Common myeloid progenitor, CD34-positive (primary cell): Measurements from ENCODE around the gene OTOP2.
A peak's percentile ranks its signal among the peaks of the same experiment; 100 is the strongest.
"Not testable (repeated sequence)": the region's sequence is repeated elsewhere in the genome, so short reads cannot be mapped to it uniquely, and the experiment has no call there.

Source experiments
- CTCF ChIA-PET: fragments of 350-600 bp; sonication (Branson Sonifier 250); formaldehyde crosslinking; loops from one replicate; lab custom pipeline; 2021; ENCODE audit warnings: antibody characterized with exemption; lab: Charles Lee
- POLR2A ChIA-PET: fragments of 350-600 bp; sonication (Branson Sonifier 250); formaldehyde crosslinking; loops from one replicate; lab custom pipeline; 2021; ENCODE audit warnings: antibody characterized with exemption; lab: Charles Lee
- DNase-seq, 3 donors: peaks; one replicate each; pipeline versions ENCODE4 v3.0.0 to v3.0.0-alpha.2; 2013
- H3K27ac ChIP-seq, 2 experiments: 1 replicate in 1 of 2; 2 replicates in 1 of 2; pipeline ENCODE4 v1.7.0; 2013; ENCODE audit warnings: inconsistent platforms in 2 of 2, low read length in 2 of 2, mild to moderate bottlenecking in 2 of 2, low read depth in 1 of 2, moderate library complexity in 1 of 2; ENCODE audit not compliant: severe bottlenecking in 2 of 2, insufficient read depth in 1 of 2, poor library complexity in 1 of 2
- H3K27me3 ChIP-seq, 5 experiments: replicated peaks in 2 of 5; 1 replicate in 3 of 5; 2 replicates in 2 of 5; pipeline versions ENCODE4 v1.6.1 to v1.7.0; 2013; ENCODE audit warnings: low read length in 4 of 5, mild to moderate bottlenecking in 2 of 5, moderate library complexity in 2 of 5, inconsistent platforms in 1 of 5; ENCODE audit not compliant: insufficient read depth in 5 of 5, control insufficient read depth in 4 of 5
- H3K36me3 ChIP-seq, 4 experiments: 1 replicate in 2 of 4; 2 replicates in 2 of 4; pipeline versions ENCODE4 v1.6.1 to v1.7.0; 2013; ENCODE audit warnings: low read length in 3 of 4, control low read depth in 1 of 4, mild to moderate bottlenecking in 1 of 4; ENCODE audit not compliant: control insufficient read depth in 4 of 4, insufficient read depth in 4 of 4
- H3K4me1 ChIP-seq, 4 experiments: 1 replicate in 3 of 4; 2 replicates in 1 of 4; pipeline versions ENCODE4 v1.6.1 to v1.7.1; 2013; ENCODE audit warnings: low read length in 3 of 4, mild to moderate bottlenecking in 3 of 4, control low read depth in 1 of 4, inconsistent platforms in 1 of 4, moderate library complexity in 1 of 4; ENCODE audit not compliant: control insufficient read depth in 4 of 4, insufficient read depth in 4 of 4; ENCODE audit errors: control extremely low read depth in 1 of 4
- H3K4me3 ChIP-seq, 7 experiments: 1 replicate in 4 of 7; 2 replicates in 3 of 7; pipeline versions ENCODE4 v1.5.1 to v1.7.0; 2013; ENCODE audit warnings: mild to moderate bottlenecking in 7 of 7, low read length in 6 of 7, moderate library complexity in 6 of 7, inconsistent platforms in 2 of 7, low read depth in 2 of 7, control low read depth in 1 of 7; ENCODE audit not compliant: insufficient read depth in 4 of 7, control insufficient read depth in 1 of 7; ENCODE audit errors: extremely low read depth in 1 of 7
- H3K9me3 ChIP-seq, 5 experiments: 1 replicate in 4 of 5; 2 replicates in 1 of 5; pipeline versions ENCODE4 v1.6.1 to v1.7.1; 2013; ENCODE audit warnings: low read length in 4 of 5, mild to moderate bottlenecking in 2 of 5, inconsistent platforms in 1 of 5, low read depth in 1 of 5, moderate library complexity in 1 of 5; ENCODE audit not compliant: control insufficient read depth in 4 of 5, insufficient read depth in 2 of 5; ENCODE audit errors: control extremely low read depth in 1 of 5
- WGBS: methylation state at CpG from one replicate; pipeline ENCODE4 v1.1.5; 2013; ENCODE audit not compliant: insufficient coverage; 5-methylcytosine and 5-hydroxymethylcytosine counted together

Gene OTOP2

DNA sequence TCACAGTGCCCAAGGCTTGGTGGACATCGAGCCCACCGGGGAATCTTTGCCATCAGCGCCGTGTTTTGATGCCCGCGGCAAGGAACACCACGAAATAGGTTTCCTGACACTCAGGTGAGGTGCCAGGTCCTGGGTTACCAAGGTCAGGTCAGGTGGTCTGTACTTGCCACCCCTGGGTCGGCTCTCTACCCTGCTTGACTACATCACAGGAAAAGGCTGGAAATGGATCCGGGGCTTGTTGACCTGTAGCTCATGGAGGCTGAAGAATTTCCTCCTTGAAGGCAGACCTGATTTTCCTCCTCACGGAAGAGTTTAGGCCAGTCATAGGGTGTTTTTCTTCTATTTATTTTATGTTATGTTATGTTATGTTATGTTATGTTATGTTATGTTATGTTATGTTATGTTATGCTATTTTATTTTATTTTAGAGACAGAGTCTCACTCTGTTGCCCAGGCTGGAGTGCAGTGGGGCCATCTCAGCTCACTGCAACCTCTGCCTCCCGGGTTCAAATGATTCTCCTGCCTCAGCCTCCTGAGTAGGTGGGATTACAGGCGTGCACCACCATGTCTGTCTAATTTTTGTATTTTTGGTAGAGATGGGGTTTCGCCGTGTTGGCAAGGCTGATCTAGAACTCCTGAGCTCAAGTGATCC lies 58.7 kb downstream of the OTOP2 start:
- DNase-seq, H3K36me3 ChIP-seq, H3K9me3 ChIP-seq: not testable (repeated sequence)
- Histone ChIP-seq H3K27ac (peak overlapping the region in 1 of 2 experiments; percentile 57), H3K4me1 (peaks cover 3 to 25% (median 23%) of the 10 kb centered on the region in 4 experiments), H3K4me3 (peak overlapping the region in 5 of 7 experiments; percentile 55 to 82 (median 72)), H3K27me3 (peaks cover 0 to 32% (median 18%) of the 10 kb centered on the region in 5 experiments)
- CTCF ChIA-PET: interaction anchor here (1.1 to 1.9 kb wide), 3 partner anchors 21 to 72 kb away, joined by 3 to 6 read pairs (median 3); no protein-coding TSS in a partner anchor
- 7% methylated on average over 8 of the region's 14 CpGs for whole genome bisulfite sequencing
- POLR2A ChIA-PET: interaction anchor here (0.6 to 1.6 kb wide), 3 partner anchors 10 to 716 kb away, joined by 3 to 4 read pairs (median 3); partner anchors contain the start of genes HID1 and MRPL58
